Activated CD4-positive, alpha-beta T cell treated with anti-CD3 and anti-CD28 coated beads, Interleukin-2, amount 50 U/mL, for 48 hours (primary cell): ENCODE measurements around the gene SIRT7.
"Not testable (repeated sequence)": the region's sequence is repeated elsewhere in the genome, so short reads cannot be mapped to it uniquely, and the experiment has no call there.

Experiments used
- DNase-seq, 2 experiments: peaks; one replicate each; pipeline ENCODE4 v3.0.0-alpha.2; 2020

SIRT7 gene

GRCh38 chr17:81954131-81955057 is 36.4 kb upstream of the SIRT7 start:
- no peak for DNase-seq

- not testable (repeated sequence) for DNase-seq
These were observed 35.5 kb upstream of the SIRT7 start for GRCh38 chr17:81953443-81953842.

DNA sequence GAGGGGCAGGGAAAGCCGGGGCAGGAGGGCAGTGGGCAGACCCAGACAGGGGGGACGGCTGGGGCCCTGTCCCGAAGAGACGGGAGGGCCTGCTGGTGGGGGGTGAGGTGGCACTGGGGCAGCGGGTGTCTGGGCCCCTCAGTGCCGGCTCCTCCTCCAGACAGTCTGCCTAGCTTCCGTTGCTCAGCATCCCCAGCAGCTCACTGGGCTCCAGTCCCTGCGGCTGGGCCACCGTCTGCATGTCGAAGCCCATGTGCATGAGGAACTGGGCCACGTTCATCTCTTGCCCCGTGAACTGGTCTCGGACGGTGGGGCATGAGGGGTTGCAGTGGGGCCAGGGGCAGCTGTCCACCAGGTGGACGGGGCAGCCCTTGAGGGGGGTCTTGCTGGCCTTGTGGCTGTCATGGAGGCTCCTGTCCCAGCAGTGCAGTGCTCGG is 34.8 kb upstream of the SIRT7 start:
- no peak for DNase-seq

GRCh38 chr17:81951785-81952684 is 34.1 kb upstream of the SIRT7 start:
- DNase-seq: no peak

DNA sequence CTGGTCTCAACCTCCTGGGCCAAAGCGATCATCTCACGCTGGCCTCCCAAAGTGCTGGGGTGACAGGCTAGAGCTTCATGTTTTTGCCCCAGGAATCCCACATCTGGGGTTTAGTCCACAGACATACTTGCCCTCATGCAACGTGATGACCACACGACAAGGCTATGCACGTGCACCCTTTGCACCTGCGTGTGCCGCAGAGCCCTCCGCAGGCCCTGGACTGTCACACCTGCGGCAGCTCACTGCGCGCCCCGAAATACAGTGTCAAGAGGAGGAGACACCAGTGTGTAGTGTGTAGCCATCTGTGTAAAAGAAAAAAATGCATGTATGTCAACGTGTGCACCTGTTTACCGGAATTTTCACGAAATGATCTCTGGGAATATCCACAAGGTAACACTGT is 32.5 kb upstream of the SIRT7 start:
- no peak for DNase-seq

DNA sequence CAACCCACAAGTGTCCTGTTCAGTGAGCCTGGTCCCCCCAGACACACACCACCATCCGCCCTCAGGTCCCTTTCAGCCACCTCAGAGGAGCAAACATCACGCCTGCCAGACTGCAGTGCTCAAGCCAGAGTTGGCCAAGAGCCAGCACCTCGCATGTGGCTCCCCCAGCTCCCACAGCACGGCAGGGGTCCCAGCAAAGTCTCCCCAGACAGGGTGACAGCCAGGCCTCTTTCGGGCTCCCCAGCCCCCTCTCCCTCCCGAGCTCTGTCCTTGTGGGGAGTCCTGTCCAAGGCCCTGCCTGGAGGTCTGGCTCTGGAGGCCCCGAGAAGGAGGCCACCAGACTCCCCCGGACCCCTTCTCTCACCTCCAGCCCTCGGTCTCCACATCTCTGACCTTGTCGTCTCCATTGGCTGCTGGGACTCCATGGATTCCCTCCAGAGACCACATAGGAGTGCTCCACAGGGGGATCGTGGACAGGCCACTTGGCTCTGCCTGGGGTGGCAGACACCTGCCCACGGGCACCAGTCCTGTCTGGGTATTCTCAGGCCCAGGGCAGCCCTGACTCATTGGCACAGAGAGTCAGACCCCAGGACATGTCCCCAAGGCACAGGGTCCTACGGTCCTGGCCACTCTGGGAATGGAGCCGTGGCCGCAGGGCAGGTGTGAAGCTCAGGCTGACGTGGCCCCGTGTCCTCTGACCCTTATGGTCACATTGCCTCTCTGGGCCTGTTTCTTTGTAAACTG is 30.8 kb upstream of the SIRT7 start:
- DNase-seq: no peak

- no peak for DNase-seq
These were observed 29.2 kb upstream of the SIRT7 start, which contains the start of gene MYADML2 for GRCh38 chr17:81947189-81947588. TSS of gene MYADML2 (minus strand) at chr17:81947233. CDS start at chr17:81941741, 5,492 bp downstream.

GRCh38 chr17:81944858-81945257 is 26.9 kb upstream of the SIRT7 start:
- DNase-seq: no peak

DNA sequence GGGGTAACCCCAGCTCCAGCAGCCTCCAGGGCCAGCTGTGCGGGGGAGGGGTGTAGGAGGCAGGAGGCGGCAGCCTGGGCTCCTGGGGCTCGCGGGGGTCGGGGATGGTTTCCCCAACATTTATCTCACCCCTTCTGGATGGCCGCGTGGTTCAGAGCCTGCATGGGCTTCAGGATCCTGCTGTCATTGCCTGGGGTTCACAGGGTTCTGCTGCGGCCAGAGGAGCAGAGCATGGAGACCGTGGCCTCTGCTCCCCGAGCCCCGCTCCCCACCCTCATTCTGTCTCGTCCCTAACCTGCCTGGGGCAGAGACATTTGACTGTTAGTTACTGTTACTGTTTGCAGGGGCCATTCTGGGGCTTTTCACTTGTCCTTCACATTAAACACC is 24.2 kb upstream of the SIRT7 start:
- DNase-seq: no peak

GRCh38 chr17:81941484-81942166 is 23.6 kb upstream of the SIRT7 start:
- no peak for DNase-seq

DNA sequence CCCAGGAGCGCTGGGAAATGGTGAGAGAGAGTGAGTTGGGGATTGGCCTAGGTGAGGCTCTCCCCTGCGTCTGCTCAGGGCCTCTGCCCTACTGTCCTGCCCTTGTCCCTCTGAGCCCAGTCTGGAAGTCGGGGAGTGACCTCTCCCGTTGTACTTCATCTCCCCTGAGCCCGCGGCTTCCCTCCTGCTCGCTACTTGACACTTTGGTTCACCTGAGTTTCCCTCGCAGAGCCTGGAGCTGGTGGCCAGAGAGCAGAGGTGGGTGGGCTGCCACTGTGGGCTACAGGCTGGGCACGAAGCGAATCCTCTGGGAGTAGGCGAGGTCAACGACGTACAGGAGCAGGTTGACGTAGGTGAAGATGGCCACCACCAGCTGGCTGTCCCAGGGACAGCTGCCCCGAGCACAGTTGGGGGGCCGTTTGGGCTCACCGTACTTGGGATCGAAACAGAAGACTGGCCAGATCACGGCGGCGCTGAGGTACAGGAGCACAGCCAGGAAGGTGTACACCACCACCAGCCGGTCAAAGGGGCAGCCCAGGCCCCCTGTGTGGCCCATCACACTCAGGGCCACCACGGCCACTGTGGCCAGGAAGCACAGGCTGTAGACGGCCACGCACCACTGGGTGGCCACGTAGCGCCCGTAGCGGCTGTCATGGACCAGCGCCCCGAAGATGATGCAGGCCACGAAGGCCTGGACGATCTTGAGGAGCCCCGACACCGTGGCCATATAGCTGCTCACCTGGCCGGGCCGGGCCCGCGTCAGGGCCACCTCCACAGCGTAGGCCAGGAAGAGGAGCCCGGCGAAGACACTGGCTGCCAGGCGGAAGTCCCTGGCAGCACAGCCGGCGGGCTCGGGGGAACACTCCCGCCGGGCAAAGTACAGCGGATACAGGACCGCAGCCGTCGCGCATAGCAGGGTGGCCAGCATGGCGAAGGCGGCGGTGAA is 22.8 kb upstream of the SIRT7 start:
- DNase-seq: no peak

GRCh38 chr17:81939881-81940385 is 22.0 kb upstream of the SIRT7 start:
- no peak for DNase-seq

GRCh38 chr17:81939218-81939617 is 21.2 kb upstream of the SIRT7 start:
- no peak for DNase-seq

DNA sequence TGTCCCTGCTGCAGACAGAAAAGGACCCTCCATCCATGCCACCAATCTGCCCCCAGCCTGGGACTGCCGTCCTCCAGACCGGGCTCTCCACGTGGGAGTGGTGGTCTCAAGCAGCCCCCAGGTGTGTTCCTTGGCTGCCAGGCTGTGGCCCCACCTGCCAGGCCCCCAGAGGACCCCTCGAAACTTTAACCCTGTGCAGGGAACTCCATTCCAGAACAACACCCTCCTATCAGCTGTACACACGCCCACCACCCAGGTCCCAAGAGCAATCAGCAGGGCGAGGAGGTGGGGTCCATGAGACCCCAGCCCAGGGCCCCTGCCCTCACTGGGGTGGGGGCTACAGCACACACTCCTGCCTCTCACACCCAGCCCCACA is 17.7 kb upstream of the SIRT7 start:
- no peak for DNase-seq

DNA sequence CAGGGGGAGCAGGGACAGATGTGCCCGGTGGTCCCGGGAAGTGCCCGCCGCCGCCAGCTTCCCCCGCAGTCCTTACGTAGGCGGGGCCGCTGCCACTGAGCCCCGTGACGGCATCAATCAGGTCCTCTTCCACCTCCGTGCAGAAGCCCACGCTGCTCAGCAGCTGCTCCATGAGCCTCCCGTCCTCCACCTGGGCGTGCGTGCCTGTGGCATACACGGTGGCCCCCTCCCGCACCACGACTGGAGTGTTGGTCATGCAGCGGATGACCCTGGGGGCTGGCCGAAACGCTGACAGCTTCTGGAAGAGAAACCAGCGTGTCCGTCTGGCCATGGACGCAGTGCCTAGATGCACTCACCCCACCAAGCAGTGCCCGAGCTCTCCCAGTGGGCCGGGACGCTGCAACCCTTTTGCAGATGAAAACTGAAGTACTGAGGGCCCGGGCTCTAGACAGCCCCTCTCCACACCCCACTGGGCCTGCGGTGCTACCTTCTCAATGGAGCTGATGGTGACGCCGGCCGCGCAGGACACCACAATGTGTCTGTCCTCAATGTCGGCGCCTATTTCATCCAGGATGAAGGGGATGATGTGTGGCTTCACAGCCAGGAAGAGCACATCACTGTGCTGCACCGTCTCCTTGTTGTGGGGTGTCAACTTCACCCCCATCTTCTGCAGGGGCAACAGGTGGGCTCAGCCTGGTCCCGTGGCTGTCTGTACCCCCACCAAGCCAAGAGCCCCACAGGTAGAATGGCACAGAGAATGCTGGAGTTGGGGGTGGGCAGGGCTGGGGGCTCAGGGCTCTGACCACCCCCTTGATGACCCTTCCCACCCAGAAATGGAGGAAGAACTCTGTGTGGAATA is 17.1 kb upstream of the SIRT7 start:
- no peak for DNase-seq

DNA sequence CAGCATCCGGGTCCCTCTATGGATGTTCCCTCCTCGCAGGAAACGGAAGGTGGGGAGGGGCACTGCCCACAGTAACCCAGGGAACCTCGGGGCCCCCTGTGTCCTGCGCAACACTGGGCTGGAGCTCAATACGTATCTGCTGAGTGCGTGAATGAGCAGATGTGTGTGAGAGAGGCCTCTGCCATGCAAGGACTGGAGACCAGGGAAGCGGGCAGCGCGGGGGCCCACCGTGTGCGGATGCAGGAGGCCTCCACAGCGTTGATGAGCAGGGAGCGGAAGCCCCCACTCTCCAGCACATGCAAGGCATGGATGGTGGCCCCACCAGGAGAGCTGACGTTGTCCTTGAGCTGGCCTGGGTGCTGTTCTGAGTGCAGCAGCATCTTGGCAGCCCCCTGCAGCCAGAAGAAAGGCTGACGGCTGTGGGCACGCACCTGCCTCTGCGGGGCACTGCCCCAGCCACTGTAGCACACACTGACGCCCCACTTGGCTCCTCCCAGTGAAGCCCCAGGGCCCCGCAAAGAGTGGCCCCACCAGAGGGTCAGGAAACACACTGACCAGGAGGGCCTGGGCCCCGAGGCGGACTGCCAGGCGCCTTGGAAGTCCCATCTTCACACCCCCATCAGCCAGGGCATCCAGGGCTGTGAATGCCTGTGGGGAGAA is 16.3 kb upstream of the SIRT7 start:
- DNase-seq: no peak

DNA sequence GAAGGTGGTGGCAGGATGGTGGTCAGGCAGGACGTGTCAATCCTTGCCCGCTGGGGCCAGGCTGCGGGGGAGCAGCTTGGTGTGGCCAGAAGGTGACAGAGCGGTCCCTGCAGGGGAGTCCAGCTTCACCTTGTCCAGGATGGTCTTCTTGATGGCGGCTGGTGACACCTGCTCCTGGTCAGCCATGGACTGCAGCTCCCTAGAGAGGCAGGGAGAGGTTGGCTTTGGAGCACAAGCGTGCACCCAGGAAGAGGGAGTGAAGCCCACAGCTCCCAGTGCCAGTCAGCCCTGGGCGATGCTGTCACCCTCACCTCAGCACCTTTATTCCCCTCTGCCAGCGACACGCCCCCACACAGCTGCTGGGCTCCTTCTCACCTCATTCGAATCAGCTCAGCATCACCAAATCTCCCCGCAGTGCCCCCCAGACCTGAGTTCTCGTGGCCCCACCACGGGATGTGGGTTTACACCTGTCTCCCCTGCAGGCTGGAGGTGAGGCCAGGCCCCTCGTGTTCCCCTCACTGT is 15.3 kb upstream of the SIRT7 start:
- no peak for DNase-seq

GRCh38 chr17:81932333-81932983 is 14.5 kb upstream of the SIRT7 start:
- no peak for DNase-seq
